22Rv1 (cell line): ENCODE measurements around the gene AP1M2.
"Not testable (repeated sequence)": the region's sequence is repeated elsewhere in the genome, so short reads cannot be mapped to it uniquely, and the experiment has no call there.

Experiments used
- H3K27ac ChIP-seq: fragments of 450-650 bp; 2 replicates; pipeline ENCODE4 v1.5.1; 2017
- CTCF ChIP-seq: fragments of 450-650 bp; IDR thresholded peaks from 2 replicates; pipeline ENCODE4 v1.5.1; 2017; ENCODE audit warnings: mild to moderate bottlenecking
- ZFX ChIP-seq: fragments of 450-650 bp; IDR thresholded peaks from 2 replicates; pipeline ENCODE4 v1.6.1; 2017; ENCODE audit warnings: antibody characterized with exemption, borderline replicate concordance

Gene AP1M2

DNA sequence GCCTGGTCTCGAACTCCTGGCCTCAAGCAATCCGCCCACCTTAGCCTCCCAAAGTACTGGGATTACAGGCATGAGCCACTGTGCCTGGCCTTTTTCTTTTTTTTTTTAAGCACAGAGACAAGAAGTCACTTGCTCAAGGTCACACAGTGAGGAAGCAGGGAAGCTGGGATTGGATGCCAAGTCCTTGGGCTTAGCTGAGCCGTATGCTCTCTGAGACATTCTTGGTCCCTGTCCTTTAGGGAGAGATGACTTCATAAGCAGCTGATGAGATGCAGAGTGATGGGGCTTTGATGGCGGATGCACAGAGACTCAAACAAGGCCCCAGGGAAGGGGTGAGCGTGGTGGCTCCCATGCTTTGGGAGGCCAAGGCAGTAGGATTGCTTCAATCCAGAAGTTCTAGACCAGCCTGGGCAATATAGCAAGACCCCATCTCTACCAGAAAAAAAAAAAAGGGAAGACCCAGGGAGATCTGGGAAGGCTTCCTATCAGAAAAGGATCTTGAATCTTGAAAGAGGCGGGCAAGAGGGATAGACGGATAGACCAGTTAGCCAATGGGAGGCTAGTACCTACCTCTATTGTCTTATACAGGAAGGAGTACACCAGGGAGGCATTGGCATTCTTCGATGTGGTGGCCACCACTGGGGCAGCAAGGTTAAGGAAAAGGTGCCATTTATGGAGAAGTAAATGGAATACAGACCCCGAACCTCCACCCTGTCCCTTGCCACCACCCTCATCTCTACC is 3.9 kb downstream of the AP1M2 start:
- TF ChIP-seq CTCF (no peak), ZFX (no peak)
- no peak overlapping the region for H3K27ac ChIP-seq

- TF ChIP-seq CTCF (no peak), ZFX (no peak)
- H3K27ac ChIP-seq: 0 out of 2 replicates have a peak overlapping the region, but pooled peaks have one; percentile 4
These were observed 5.0 kb downstream of the AP1M2 start for GRCh38 chr19:10582091-10582490.

DNA sequence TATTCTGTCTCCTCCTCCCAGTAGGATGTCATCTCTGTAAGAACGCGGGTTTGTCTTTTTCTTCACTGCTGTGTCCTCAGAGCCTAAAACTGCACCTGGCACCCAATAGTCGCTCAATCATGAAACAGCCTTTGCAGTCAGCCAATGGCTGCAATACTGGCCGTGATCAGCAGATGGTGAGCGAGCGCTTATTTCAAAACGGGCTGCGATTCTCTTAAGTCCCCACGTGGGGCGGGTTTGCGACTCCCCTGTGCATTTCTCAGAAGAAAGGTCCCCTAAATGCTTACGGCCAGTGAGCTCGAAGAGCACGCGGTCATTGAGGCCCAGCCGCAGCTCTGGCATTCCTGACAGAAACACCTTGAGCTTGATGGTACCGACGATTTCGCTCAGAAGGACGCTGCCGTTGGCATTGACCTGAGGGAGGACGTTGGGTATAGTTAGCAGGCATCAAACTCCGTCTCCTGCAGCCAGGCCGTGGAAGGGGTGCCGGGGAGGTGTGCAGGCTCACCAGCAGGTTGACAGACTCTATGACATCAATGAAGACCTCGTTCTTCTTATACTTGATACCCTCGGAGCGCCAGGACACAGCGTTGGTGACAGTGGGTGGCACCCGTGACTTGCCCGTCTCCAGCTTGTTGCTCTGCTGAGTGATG is 6.0 kb downstream of the AP1M2 start:
- peak; percentile 96 for TF ChIP-seq CTCF
- TF ChIP-seq ZFX: no peak
- H3K27ac ChIP-seq: no peak overlapping the region

- no peak for TF ChIP-seq CTCF
- no peak for TF ChIP-seq ZFX
- no peak overlapping the region for H3K27ac ChIP-seq
These were observed 9.2 kb downstream of the AP1M2 start for GRCh38 chr19:10577951-10578350.

DNA sequence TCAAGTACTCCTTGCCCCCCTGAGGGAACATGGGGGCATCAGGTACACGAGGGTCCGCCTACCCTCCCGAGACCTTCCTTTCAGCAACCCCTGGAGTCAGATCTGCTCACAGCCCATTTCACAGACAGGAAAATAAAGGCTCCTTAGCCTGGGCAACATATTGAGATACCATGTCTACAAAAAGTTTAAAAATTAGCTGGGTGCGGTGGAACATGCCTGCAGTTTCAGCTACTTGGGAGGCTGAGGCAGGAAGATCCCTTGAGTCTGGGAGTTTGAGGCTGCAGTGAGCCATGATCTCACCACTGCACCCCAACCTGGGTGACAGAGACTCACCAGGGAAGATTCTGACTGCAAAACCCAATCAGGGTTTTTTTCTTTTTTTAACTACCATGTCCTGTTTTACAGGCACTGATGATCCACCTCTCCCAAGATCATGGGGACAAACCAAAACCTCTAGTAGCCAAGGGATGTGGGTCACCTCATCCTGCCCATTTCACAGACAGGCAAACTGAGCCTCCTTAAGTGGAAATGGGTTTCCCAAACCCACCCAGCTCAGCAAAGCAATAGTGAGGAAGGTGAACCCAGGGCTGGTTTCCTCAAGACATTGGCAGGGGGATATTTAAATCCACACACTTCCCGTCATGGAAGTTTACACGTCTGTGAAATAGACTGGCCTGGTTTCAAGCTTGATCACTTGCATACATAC is 11.9 kb downstream of the AP1M2 start:
- TF ChIP-seq CTCF (no peak), ZFX (no peak)

DNA sequence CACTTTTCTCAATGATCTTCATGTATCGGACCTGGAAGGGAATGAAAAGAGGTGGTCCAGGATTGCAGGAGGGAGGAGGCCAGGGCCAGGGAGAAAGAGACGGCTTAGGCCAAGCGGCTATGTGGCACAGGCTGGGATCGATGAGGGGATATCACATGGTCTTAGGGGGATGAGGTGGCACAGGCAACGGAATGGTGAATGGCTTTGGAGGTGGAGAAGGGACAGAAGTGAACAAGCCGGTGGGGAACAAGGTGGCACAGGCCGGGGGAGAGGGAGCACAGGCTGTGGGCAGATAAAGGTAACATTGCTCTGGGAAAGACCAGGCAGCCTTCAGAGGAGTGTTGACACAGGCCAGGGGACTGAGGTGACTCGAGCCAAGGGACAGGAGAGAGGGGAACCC is 12.7 kb downstream of the AP1M2 start:
- H3K27ac ChIP-seq: no peak overlapping the region
- no peak for TF ChIP-seq CTCF
- no peak for TF ChIP-seq ZFX

More for the DNA sequence above, 11.9 kb downstream of the AP1M2 start:
- no peak overlapping the region for H3K27ac ChIP-seq

GRCh38 chr19:10573793-10574192 is 13.3 kb downstream of the AP1M2 start:
- not testable (repeated sequence) for H3K27ac ChIP-seq
